ENCODE results near the gene KIRREL1. TPM values are rescaled to one million over a fixed set of nuclear protein-coding genes. Genes with fewer than 3 reads are reported as not detected.

Gene KIRREL1
- polyA plus RNA-seq, 1 donor from 2014 or later = 12.9 TPM

DNA sequence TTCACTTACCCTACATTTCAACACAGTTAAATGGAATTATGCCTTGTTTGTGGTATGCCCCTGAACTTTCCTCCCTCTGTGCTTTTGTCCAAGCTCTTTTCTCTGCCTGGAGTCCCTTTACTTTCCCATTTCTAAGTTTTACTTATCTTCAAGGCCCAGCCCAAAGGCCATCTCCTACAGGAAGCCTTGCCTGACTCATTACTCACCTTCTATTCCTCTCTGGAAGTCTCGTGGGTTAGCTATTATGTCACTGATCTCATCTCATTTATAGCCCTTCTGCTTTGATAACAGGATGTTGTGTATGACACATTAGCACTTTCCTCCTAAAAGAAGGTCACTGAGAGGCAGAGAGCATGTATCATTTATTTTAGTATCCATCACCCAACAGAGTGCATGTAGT is 108.5 kb downstream of the KIRREL1 start:
- H3K79me2 ChIP-seq (replicated peaks; ENCODE audit: insufficient read depth, low read length) = no peaks in the 10 kb centered on the region
- no peak overlapping the region for H3K27ac ChIP-seq (ENCODE audit: low read length)
- no peak for TF ChIP-seq EZH2 (IDR thresholded peaks at IDR 0.05; ENCODE audit: borderline replicate concordance, insufficient read depth, low read length, poor library complexity, severe bottlenecking)
- TF ChIP-seq MXI1 (conservative IDR thresholded peaks at IDR 0.05; ENCODE audit: poor library complexity, severe bottlenecking) = no peak
- no peaks in the 10 kb centered on the region for H3K36me3 ChIP-seq (ENCODE audit: insufficient read depth, low read length)
- H3F3A ChIP-seq (ENCODE audit: insufficient read depth, low read length, poor library complexity, severe bottlenecking) = no peaks in the 10 kb centered on the region
- no peak overlapping the region for H2AFZ ChIP-seq (ENCODE audit: low read depth, low read length)
- H3K9me2 ChIP-seq (ENCODE audit: insufficient read depth, low read length) = no peaks in the 10 kb centered on the region
- H3K9me3 ChIP-seq (ENCODE audit: low read length) = no peaks in the 10 kb centered on the region
- H3K27me3 ChIP-seq (ENCODE audit: insufficient read depth, low read depth, low read length) = no peaks in the 10 kb centered on the region
- no peak overlapping the region for H3K4me2 ChIP-seq (ENCODE audit: low read length)
- H3K4me3 ChIP-seq (ENCODE audit: low read length) = no peak overlapping the region
- H4K20me1 ChIP-seq (ENCODE audit: insufficient read depth) = no peaks in the 10 kb centered on the region
- no peak overlapping the region for H3K9ac ChIP-seq (ENCODE audit: low read length)

- no peak overlapping the region for H3K9ac ChIP-seq (ENCODE audit: low read length)
- no peaks in the 10 kb centered on the region for H4K20me1 ChIP-seq (ENCODE audit: insufficient read depth)
- H3K36me3 ChIP-seq (ENCODE audit: insufficient read depth, low read length) = no peaks in the 10 kb centered on the region
- no peaks in the 10 kb centered on the region for H3K79me2 ChIP-seq (replicated peaks; ENCODE audit: insufficient read depth, low read length)
- no peaks in the 10 kb centered on the region for H3K9me3 ChIP-seq (ENCODE audit: low read length)
- H3K9me2 ChIP-seq (ENCODE audit: insufficient read depth, low read length) = no peaks in the 10 kb centered on the region
- H3K27ac ChIP-seq (ENCODE audit: low read length) = no peak overlapping the region
- H3F3A ChIP-seq (ENCODE audit: insufficient read depth, low read length, poor library complexity, severe bottlenecking) = no peaks in the 10 kb centered on the region
- no peak overlapping the region for H2AFZ ChIP-seq (ENCODE audit: low read depth, low read length)
- no peak overlapping the region for H3K4me2 ChIP-seq (ENCODE audit: low read length)
- no peaks in the 10 kb centered on the region for H3K27me3 ChIP-seq (ENCODE audit: insufficient read depth, low read depth, low read length)
- no peak for TF ChIP-seq EP300 (conservative IDR thresholded peaks at IDR 0.05; ENCODE audit: poor library complexity, severe bottlenecking)
- no peak for TF ChIP-seq MXI1 (conservative IDR thresholded peaks at IDR 0.05; ENCODE audit: poor library complexity, severe bottlenecking)
- no peak for TF ChIP-seq EZH2 (IDR thresholded peaks at IDR 0.05; ENCODE audit: borderline replicate concordance, insufficient read depth, low read length, poor library complexity, severe bottlenecking)
- no peak for TF ChIP-seq TAF1 (IDR thresholded peaks at IDR 0.05; ENCODE audit: low read depth)
- no peak for TF ChIP-seq SMC3 (conservative IDR thresholded peaks at IDR 0.05; ENCODE audit: poor library complexity)
- no peak for TF ChIP-seq REST (IDR thresholded peaks at IDR 0.05; ENCODE audit: borderline replicate concordance)
- no peak for TF ChIP-seq CTCF (IDR thresholded peaks at IDR 0.05; ENCODE audit: poor library complexity, severe bottlenecking)
- no peak for TF ChIP-seq RAD21 (conservative IDR thresholded peaks at IDR 0.05)
- no peak for TF ChIP-seq POLR2AphosphoS5 (IDR thresholded peaks at IDR 0.05)
- H3K4me3 ChIP-seq (ENCODE audit: low read length) = no peak overlapping the region
Measured at GRCh38 chr1:158102881-158103674, 109.6 kb downstream of the KIRREL1 start.

All from neural cell (in vitro differentiated cells).